Fibroblast of lung (primary cell): ENCODE measurements around the gene MEPE. TPM values are rescaled to one million over a fixed set of nuclear protein-coding genes. Genes with fewer than 3 reads are reported as not detected.
A peak's percentile ranks its signal among the peaks of the same experiment; 100 is the strongest.

ENCODE experiments used
- DNase-seq, 2 donors: peaks; one replicate each; pipeline versions ENCODE4 v3.0.0 to v3.0.0-alpha.2; 2010; ENCODE audit warnings: low read depth in 2 of 2
- H2AFZ ChIP-seq: 2 replicates; pipeline ENCODE4 v1.5.1; 2012; ENCODE audit warnings: low read length, control low read depth, inconsistent platforms
- H3K27ac ChIP-seq: 2 replicates; pipeline ENCODE4 v1.5.1; 2011; ENCODE audit warnings: low read length, control low read depth; ENCODE audit not compliant: insufficient read depth
- H3K27me3 ChIP-seq: 2 replicates; pipeline ENCODE4 v1.5.1; 2011; ENCODE audit warnings: mild to moderate bottlenecking, low read length; ENCODE audit not compliant: control insufficient read depth, insufficient read depth
- H3K36me3 ChIP-seq: 2 replicates; pipeline ENCODE4 v1.5.1; 2011; ENCODE audit warnings: low read length; ENCODE audit not compliant: control insufficient read depth, insufficient read depth
- H3K4me1 ChIP-seq: 2 replicates; pipeline ENCODE4 v1.5.1; 2011; ENCODE audit warnings: low read length; ENCODE audit not compliant: control insufficient read depth, insufficient read depth; ENCODE audit errors: extremely low read depth
- H3K4me2 ChIP-seq: 2 replicates; pipeline ENCODE4 v1.5.1; 2011; ENCODE audit warnings: low read length, control low read depth; ENCODE audit not compliant: insufficient read depth; ENCODE audit errors: extremely low read depth
- H3K4me3 ChIP-seq, 4 experiments: fragments of 200-600 bp in 1 of 4; sonication (generic) in 1 of 4; replicated peaks in 1 of 4; 2 replicates each; pipeline ENCODE4 v1.5.1; 2011 to 2016; ENCODE audit warnings: low read length in 4 of 4, low read depth in 3 of 4, mild to moderate bottlenecking in 3 of 4, control low read depth in 2 of 4, inconsistent platforms in 1 of 4, mixed read lengths in 1 of 4; ENCODE audit not compliant: insufficient read depth in 1 of 4; ENCODE audit errors: control extremely low read depth in 1 of 4
- H3K79me2 ChIP-seq: 2 replicates; pipeline ENCODE4 v1.5.1; 2012; ENCODE audit warnings: mild to moderate bottlenecking, low read length, inconsistent platforms; ENCODE audit not compliant: control insufficient read depth, insufficient read depth
- H3K9ac ChIP-seq: 2 replicates; pipeline ENCODE4 v1.5.1; 2011; ENCODE audit warnings: mild to moderate bottlenecking, low read length, control low read depth; ENCODE audit not compliant: insufficient read depth
- H3K9me3 ChIP-seq: 2 replicates; pipeline ENCODE4 v1.5.1; 2012; ENCODE audit warnings: low read depth, low read length; ENCODE audit not compliant: control insufficient read depth, insufficient read depth
- H4K20me1 ChIP-seq: 2 replicates; pipeline ENCODE4 v1.5.1; 2011; ENCODE audit warnings: low read length; ENCODE audit not compliant: control insufficient read depth, insufficient read depth; ENCODE audit errors: extremely low read depth
- EZH2 ChIP-seq: IDR thresholded peaks from 2 replicates; pipeline ENCODE4 v1.5.1; 2012; ENCODE audit warnings: low read length, control low read depth, mild to moderate bottlenecking; ENCODE audit errors: missing control alignments
- polyA plus RNA-seq, 2 donors: library from polyadenylated mRNA; depleted of rRNA in 1 of 2; stranded (reverse) in 1 of 2; unstranded in 1 of 2; fragments of >200 nt; gene quantifications; 2 replicates each; pipeline ENCODE4 v1.2.1, GENCODE V29; 2011 to 2012; ENCODE audit warnings: missing spikeins in 1 of 2
- total RNA-seq: library from RNA; depleted of rRNA; stranded (reverse); fragments of >200 nt; gene quantifications from 2 replicates; pipeline ENCODE4 v1.2.1, GENCODE V29; 2014
- TF ChIP-seq, protein P1 (sequence below), 2 donors: IDR thresholded peaks in 1 of 2; conservative IDR thresholded peaks in 1 of 2; 1 replicate in 1 of 2; 2 replicates in 1 of 2; pipeline ENCODE4 v1.5.1; 2011 to 2012; ENCODE audit warnings: low read length in 2 of 2, control low read depth in 1 of 2, inconsistent platforms in 1 of 2, low read depth in 1 of 2, mild to moderate bottlenecking in 1 of 2

Gene MEPE
- total and polyA plus RNA-seq, 2 donors (not counting 1 experiment from before 2014, with no cell fraction given): not detected

DNA sequence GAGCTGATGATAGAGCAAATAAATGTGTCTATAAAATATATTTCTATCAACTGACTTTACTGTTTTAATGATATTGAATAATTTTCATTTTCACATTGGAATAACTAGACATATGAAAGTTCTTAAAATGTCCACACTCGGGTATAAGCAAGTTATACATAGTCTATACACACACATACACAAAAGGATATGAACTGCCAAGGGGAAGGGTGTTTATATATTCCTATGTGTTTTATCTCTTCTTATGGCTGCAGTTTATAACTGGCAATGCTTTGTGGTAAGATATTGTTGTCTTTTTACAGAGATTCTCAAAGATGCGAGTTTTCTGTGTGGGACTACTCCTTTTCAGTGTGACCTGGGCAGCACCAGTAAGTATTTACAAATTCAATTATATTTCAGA, 1.6 kb downstream of the MEPE start:
- Histone ChIP-seq H2AFZ (no peak overlapping the region), H3K4me3 (no peak overlapping the region), H3K9ac (no peak overlapping the region), H4K20me1 (no peaks in the 10 kb centered on the region), H3K27me3 (no peaks in the 10 kb centered on the region), H3K4me1 (no peaks in the 10 kb centered on the region), H3K4me2 (no peak overlapping the region), H3K27ac (no peak overlapping the region), H3K79me2 (no peaks in the 10 kb centered on the region), H3K36me3 (no peaks in the 10 kb centered on the region), H3K9me3 (no peaks in the 10 kb centered on the region)
- TF ChIP-seq, protein P1, sequence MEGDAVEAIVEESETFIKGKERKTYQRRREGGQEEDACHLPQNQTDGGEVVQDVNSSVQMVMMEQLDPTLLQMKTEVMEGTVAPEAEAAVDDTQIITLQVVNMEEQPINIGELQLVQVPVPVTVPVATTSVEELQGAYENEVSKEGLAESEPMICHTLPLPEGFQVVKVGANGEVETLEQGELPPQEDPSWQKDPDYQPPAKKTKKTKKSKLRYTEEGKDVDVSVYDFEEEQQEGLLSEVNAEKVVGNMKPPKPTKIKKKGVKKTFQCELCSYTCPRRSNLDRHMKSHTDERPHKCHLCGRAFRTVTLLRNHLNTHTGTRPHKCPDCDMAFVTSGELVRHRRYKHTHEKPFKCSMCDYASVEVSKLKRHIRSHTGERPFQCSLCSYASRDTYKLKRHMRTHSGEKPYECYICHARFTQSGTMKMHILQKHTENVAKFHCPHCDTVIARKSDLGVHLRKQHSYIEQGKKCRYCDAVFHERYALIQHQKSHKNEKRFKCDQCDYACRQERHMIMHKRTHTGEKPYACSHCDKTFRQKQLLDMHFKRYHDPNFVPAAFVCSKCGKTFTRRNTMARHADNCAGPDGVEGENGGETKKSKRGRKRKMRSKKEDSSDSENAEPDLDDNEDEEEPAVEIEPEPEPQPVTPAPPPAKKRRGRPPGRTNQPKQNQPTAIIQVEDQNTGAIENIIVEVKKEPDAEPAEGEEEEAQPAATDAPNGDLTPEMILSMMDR (conservative IDR thresholded peaks at IDR 0.05 in 1 of 2, IDR thresholded peaks at IDR 0.05 in 1 of 2; ENCODE audit: low read depth in 1 of 2, low read length in 2 of 2): no peak
- no peak for TF ChIP-seq EZH2
- no peak for DNase-seq

DNA sequence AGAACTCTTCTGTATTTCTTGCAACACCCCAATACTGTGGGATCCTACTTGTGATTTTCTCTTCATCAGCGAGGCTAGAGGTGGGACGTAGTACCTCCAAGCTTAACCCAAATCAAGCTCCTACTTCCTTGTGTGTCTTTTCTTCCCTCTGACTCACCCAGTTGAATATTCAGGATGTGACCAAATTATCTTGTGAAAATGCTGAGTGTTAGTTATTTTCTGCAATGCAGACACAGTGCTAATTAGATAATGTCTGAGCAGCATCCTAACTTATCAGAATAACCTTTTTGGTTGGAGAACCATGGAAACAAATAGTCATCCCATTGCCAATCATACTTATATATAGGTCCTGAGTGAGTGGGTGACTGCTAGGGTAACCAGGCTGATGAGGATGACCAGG, 2.4 kb downstream of the MEPE start:
- no peak overlapping the region for H2AFZ ChIP-seq
- H3K4me2 ChIP-seq: no peak overlapping the region
- no peaks in the 10 kb centered on the region for H3K9me3 ChIP-seq
- H3K27ac ChIP-seq: no peak overlapping the region
- H3K4me1 ChIP-seq: no peaks in the 10 kb centered on the region
- H3K79me2 ChIP-seq: no peaks in the 10 kb centered on the region
- no peaks in the 10 kb centered on the region for H3K27me3 ChIP-seq
- no peak overlapping the region for H3K9ac ChIP-seq
- no peak for TF ChIP-seq EZH2
- TF ChIP-seq, protein P1 (conservative IDR thresholded peaks at IDR 0.05 in 1 of 2, IDR thresholded peaks at IDR 0.05 in 1 of 2; ENCODE audit: low read depth in 1 of 2, low read length in 2 of 2): no peak
- peak in 1 of 2 donors; percentile 27 for DNase-seq
- no peaks in the 10 kb centered on the region for H3K36me3 ChIP-seq
- H4K20me1 ChIP-seq: no peaks in the 10 kb centered on the region
- no peak overlapping the region for H3K4me3 ChIP-seq

- no peaks in the 10 kb centered on the region for H3K36me3 ChIP-seq
- no peak overlapping the region for H3K9ac ChIP-seq
- TF ChIP-seq, protein P1 (conservative IDR thresholded peaks at IDR 0.05 in 1 of 2, IDR thresholded peaks at IDR 0.05 in 1 of 2; ENCODE audit: low read depth in 1 of 2, low read length in 2 of 2): no peak
- TF ChIP-seq EZH2: no peak
- H3K79me2 ChIP-seq: no peaks in the 10 kb centered on the region
- H4K20me1 ChIP-seq: no peaks in the 10 kb centered on the region
- H3K9me3 ChIP-seq: no peaks in the 10 kb centered on the region
- H2AFZ ChIP-seq: no peak overlapping the region
- no peaks in the 10 kb centered on the region for H3K27me3 ChIP-seq
- H3K27ac ChIP-seq: no peak overlapping the region
- peak in 1 of 2 donors; percentile 22 for DNase-seq
- no peak overlapping the region for H3K4me2 ChIP-seq
- no peaks in the 10 kb centered on the region for H3K4me1 ChIP-seq
- H3K4me3 ChIP-seq: no peak overlapping the region
Measured at GRCh38 chr4:87835743-87836142, 3.0 kb downstream of the MEPE start.
